GM18907 (cell line): ENCODE results near the gene ING4.

Source experiments
- ATAC-seq: cut with Tn5 transposase; IDR thresholded peaks from one replicate; pipeline ENCODE4 v1.9.1; 2021; ENCODE audit warnings: mild to moderate bottlenecking, moderate library complexity; ENCODE audit not compliant: unreplicated experiment

ING4 gene

DNA sequence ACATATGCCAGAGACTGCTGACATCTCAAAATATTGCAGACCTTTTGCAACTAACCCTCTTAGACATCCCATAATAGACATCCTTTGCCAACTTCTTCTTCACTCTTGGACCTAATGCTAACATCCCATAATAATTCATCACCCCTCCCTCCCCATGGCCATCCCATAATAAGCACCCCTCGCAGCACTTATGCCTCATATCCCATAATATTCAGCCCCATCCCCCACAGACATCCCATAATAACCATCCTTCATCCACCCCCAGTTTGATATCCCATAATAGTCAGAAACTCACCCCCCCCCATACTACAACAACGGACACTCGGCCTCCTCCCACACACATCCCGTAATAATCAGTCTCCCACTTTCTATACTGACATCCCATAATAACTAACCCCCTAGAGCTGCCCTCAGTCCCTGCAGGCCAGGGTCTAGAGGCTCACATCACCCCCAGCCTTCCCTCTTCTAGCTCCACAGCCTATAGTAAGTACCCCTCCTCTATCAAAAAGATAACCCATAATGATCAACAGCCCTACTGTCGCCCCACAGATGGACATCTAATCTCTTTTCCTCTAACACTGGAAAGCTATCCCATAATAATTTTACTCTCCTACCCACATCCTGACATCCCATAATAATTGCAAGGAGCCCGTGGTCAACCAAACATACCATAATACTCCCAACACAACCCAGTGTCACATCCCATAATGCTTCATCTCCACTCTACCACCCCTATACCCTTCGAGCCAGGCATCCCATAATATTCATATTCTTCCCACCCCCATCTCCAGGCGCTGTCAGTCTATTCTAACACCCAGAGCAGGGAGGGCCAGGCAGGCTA is 54.9 kb downstream of the ING4 start:
- peak; percentile 43 for ATAC-seq

GRCh38 chr12:6606331-6607131 is 56.4 kb downstream of the ING4 start:
- no peak for ATAC-seq

DNA sequence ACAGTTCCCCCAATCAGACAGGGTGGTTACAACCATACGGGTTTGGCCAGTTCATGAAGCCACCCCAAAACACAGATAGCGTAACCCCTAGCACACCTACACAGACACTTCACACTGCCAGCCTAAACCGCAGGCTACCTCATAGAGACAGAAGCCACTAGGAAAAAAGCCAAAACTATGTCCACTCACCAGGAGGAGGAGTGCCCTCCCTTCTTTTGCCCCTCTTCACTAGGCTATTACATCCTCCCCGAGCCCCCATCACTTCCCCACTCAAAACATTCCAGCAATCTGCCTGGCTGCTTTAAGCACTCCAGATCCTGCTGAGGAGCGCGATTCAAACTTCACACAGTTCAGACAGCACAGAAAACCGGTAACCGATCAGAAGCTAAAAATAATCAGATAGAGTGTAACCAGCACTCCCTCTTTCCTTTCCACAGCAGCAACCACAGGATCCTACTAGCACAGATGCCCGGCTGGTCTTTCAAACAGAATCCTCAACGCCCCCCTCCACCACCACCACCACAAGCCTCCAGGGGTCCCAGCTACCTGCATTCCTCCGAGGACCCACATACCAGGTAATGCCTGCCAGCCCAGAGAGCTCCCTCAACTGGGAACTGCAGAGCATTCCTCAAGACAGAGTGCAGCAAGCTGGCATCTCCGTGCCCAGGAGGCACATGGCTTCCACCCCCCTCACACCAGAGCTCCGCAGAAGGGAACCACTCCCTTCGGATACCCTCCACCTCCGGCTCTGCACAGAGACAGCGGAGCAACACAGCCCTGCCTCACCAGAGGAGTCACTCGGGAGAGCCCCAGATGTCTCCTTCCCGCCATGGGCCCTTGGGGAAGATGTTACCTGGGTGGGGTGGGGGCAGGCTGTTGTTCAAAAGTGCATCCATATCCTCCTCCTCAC is 57.2 kb downstream of the ING4 start:
- ATAC-seq, result no peak

DNA sequence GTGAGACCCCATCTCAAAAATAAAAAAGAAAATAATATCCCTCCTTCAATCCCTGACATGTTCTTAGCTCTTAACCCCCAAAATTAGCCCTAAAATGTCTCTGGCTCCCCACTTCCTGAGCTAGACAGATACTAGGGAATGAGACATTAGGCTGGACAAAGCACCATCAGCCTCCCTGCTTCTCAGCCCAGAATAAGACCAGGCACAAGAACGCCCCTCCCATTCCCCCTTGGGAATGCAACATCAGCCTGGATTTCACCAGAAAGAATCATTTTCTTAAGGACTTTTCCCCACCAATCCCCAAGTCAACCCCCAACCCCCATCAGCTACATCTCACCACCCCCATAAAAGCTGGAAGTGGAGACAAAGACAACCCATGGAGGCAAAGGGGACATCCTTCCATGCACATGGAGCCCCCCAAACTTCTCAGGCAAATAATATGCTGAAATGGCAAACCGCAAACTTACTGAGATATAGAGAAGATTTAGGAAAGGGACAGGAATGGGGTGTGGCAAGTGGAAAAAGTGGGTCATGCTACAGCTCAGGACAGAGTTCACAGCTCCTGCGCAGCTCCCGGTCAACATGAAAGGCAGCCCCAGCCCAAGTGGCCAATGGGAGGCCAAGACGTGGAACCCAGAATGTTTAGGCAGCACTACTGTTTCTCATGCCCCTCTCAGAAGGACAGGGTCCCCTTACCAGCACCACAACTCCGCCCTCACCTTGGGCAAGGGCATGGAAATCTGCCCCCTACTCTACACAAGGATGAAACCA is 58.5 kb downstream of the ING4 start:
- ATAC-seq, result no peak

DNA sequence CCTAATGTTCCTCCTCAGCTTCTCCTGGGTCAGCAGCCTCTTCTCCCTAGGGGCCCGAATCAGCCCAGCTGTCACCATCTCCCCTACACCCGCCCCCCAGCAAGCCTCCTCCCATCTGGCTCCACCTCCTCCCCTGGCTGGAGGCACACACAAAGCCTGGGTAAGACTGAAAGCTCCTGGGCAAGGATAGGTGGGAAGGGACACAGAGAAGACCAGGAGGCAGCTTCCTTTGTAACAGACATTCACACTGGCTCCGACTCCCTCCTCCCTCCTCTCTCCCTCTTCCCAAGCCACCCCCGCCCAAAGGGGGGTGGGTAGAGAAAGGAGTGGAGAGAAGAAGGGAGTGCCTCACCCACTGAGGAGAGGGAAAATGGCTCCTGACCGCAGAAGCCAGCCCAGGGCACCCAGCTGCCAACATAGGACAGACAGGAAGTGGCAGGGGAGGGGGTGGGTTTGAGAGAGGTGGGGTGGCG is 59.8 kb downstream of the ING4 start:
- no peak for ATAC-seq

DNA sequence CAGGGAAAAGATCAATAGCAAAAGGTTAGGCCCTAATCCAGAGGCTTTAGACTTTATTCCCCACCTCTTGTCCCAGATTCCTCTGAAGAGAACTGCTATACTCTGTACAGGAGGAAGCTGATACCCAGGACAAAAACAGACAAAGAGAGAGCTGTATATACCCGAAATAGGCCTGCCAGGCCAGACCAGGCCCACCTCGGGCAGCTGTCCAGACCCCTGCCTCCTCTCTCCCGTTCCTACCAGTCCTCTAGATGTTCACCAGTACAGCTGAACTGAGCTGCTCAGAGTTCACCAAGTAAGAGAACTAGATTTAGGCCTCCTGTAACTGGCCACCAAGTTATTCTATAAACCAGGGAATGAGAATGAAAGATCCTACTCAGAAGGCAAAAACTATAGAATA is 60.4 kb downstream of the ING4 start:
- ATAC-seq, result no peak
